ENCODE measurements around the gene PTPRD.

The PTPRD gene

DNA sequence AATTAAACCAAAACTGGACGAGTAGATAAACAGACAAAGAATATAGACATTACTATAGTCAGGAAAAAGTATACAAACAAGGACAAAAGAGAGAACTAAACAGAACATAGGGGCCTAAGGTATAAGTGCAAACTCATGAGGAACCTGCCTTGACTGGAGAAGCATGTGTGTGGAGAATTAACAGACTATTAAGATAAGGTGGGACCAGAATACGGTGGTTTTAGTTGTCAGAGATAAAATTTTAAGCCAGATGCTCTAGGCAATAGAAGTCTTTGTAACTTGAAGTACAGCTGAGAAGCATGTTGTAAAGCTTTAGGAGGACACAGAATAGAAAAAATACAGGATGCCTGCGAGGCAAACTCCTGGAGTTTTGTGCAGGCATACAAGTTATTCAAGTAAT, 707.1 kb downstream of the PTPRD start:
- TF ChIP-seq EZH2phosphoT487 (IDR thresholded peaks at IDR 0.05; ENCODE audit: borderline replicate concordance, low read length): no peak
- TF ChIP-seq, protein P1, sequence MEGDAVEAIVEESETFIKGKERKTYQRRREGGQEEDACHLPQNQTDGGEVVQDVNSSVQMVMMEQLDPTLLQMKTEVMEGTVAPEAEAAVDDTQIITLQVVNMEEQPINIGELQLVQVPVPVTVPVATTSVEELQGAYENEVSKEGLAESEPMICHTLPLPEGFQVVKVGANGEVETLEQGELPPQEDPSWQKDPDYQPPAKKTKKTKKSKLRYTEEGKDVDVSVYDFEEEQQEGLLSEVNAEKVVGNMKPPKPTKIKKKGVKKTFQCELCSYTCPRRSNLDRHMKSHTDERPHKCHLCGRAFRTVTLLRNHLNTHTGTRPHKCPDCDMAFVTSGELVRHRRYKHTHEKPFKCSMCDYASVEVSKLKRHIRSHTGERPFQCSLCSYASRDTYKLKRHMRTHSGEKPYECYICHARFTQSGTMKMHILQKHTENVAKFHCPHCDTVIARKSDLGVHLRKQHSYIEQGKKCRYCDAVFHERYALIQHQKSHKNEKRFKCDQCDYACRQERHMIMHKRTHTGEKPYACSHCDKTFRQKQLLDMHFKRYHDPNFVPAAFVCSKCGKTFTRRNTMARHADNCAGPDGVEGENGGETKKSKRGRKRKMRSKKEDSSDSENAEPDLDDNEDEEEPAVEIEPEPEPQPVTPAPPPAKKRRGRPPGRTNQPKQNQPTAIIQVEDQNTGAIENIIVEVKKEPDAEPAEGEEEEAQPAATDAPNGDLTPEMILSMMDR (IDR thresholded peaks at IDR 0.05; ENCODE audit: low read depth, low read length, poor library complexity, severe bottlenecking): no peak
- Histone ChIP-seq H3K9me2 (replicated peaks; ENCODE audit: control insufficient read depth, low read length) (no peaks in the 10 kb centered on the region), H3K4me2 (ENCODE audit: low read length) (no peak overlapping the region), H3K4me3 (ENCODE audit: low read length) (no peak overlapping the region), H3K79me2 (ENCODE audit: control insufficient read depth, low read length) (no peaks in the 10 kb centered on the region), H3K4me1 (ENCODE audit: control insufficient read depth, low read length) (peaks cover 42% of the 10 kb centered on the region), H3F3A (ENCODE audit: control insufficient read depth, insufficient read depth) (peaks cover 11% of the 10 kb centered on the region), H4K20me1 (ENCODE audit: control insufficient read depth, insufficient read depth, low read depth, low read length) (no peaks in the 10 kb centered on the region), H3K27ac (ENCODE audit: low read depth, low read length) (no peak overlapping the region), H3K27me3 (ENCODE audit: control insufficient read depth, low read length) (no peaks in the 10 kb centered on the region), H3K36me3 (ENCODE audit: control insufficient read depth, low read length) (peaks cover 5% of the 10 kb centered on the region), H3K9me3 (ENCODE audit: control insufficient read depth, insufficient read depth, low read length) (no peaks in the 10 kb centered on the region)

DNA sequence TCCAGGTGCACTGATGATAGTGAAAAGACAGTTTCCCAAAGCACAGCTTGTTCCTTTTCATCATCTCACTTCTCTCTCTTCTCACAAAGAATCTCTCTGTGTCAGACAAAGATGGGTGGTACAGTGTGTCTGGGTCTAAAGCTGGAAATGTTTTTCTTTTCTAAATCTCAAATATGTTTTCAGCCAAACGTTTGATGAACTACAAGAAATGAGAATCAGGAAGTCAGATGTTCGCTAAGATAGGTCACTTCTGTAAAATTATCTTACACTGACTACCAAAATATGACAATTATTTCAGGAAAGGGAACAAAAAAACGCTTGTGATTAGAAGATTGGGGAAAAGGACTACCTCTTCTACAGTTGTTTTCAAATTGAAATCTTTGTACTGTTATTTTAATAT, 708.8 kb downstream of the PTPRD start:
- Histone ChIP-seq H3F3A (ENCODE audit: control insufficient read depth, insufficient read depth) (peaks cover 11% of the 10 kb centered on the region), H3K79me2 (ENCODE audit: control insufficient read depth, low read length) (no peaks in the 10 kb centered on the region), H3K4me3 (ENCODE audit: low read length) (peak overlapping the region; percentile 52), H3K36me3 (ENCODE audit: control insufficient read depth, low read length) (peaks cover 5% of the 10 kb centered on the region), H3K4me2 (ENCODE audit: low read length) (peak overlapping the region; percentile 67), H3K4me1 (ENCODE audit: control insufficient read depth, low read length) (peaks cover 52% of the 10 kb centered on the region), H3K27me3 (ENCODE audit: control insufficient read depth, low read length) (no peaks in the 10 kb centered on the region), H3K9me3 (ENCODE audit: control insufficient read depth, insufficient read depth, low read length) (no peaks in the 10 kb centered on the region), H4K20me1 (ENCODE audit: control insufficient read depth, insufficient read depth, low read depth, low read length) (no peaks in the 10 kb centered on the region), H3K27ac (ENCODE audit: low read depth, low read length) (peak overlapping the region; percentile 64), H3K9me2 (replicated peaks; ENCODE audit: control insufficient read depth, low read length) (no peaks in the 10 kb centered on the region)
- TF ChIP-seq, protein P1 (IDR thresholded peaks at IDR 0.05; ENCODE audit: low read depth, low read length, poor library complexity, severe bottlenecking): no peak
- TF ChIP-seq EZH2phosphoT487 (IDR thresholded peaks at IDR 0.05; ENCODE audit: borderline replicate concordance, low read length): no peak

DNA sequence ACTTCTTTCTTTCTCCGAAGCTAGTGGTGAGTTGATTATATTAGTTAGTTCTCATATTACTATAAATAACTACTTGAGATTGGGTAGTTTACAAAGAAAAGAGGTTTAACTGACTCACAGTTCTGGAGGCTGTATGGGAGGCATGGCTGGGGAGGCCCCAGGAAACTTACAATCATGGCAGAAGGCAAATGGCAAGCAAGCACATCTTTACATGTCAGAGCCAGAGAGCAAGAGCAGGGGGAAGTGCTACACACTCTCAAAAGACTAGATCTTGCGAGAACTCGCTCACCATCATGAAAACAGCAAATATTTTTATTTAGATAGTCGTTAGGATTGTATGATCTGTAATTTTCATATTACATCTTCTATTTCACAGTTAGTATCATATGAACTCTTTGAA, 711.2 kb downstream of the PTPRD start:
- peak overlapping the region; percentile 67 for H3K4me2 ChIP-seq (ENCODE audit: low read length)
- H4K20me1 ChIP-seq (ENCODE audit: control insufficient read depth, insufficient read depth, low read depth, low read length): no peaks in the 10 kb centered on the region
- H3K27ac ChIP-seq (ENCODE audit: low read depth, low read length): peak overlapping the region; percentile 64
- peaks cover 11% of the 10 kb centered on the region for H3F3A ChIP-seq (ENCODE audit: control insufficient read depth, insufficient read depth)
- no peak for TF ChIP-seq EZH2phosphoT487 (IDR thresholded peaks at IDR 0.05; ENCODE audit: borderline replicate concordance, low read length)
- TF ChIP-seq, protein P1 (IDR thresholded peaks at IDR 0.05; ENCODE audit: low read depth, low read length, poor library complexity, severe bottlenecking): no peak
- no peaks in the 10 kb centered on the region for H3K27me3 ChIP-seq (ENCODE audit: control insufficient read depth, low read length)
- no peaks in the 10 kb centered on the region for H3K9me2 ChIP-seq (replicated peaks; ENCODE audit: control insufficient read depth, low read length)
- peaks cover 5% of the 10 kb centered on the region for H3K36me3 ChIP-seq (ENCODE audit: control insufficient read depth, low read length)
- no peaks in the 10 kb centered on the region for H3K79me2 ChIP-seq (ENCODE audit: control insufficient read depth, low read length)
- H3K9me3 ChIP-seq (ENCODE audit: control insufficient read depth, insufficient read depth, low read length): no peaks in the 10 kb centered on the region
- H3K4me1 ChIP-seq (ENCODE audit: control insufficient read depth, low read length): peaks cover 52% of the 10 kb centered on the region
- peak overlapping the region; percentile 45 for H3K4me3 ChIP-seq (ENCODE audit: low read length)

All from DOHH2 (cell line).